A673 (cell line): ENCODE results near the gene ZNF337.
"Not testable (repeated sequence)": the region's sequence is repeated elsewhere in the genome, so short reads cannot be mapped to it uniquely, and the experiment has no call there.

Source experiments
- EZH2 ChIP-seq: fragments of 200-600 bp; sonication (generic); IDR thresholded peaks from 2 replicates; pipeline ENCODE4 v1.6.1; 2017; ENCODE audit warnings: borderline replicate concordance, low read depth, mild to moderate bottlenecking, mixed read lengths, antibody characterized with exemption, low read length; ENCODE audit not compliant: poor library complexity, severe bottlenecking
- TF ChIP-seq, protein P1 (sequence below): fragments of 300-800, 200-600 bp; sonication (generic); conservative IDR thresholded peaks from 2 replicates; pipeline ENCODE4 v1.5.1; 2017; ENCODE audit warnings: low read depth, mild to moderate bottlenecking, antibody characterized with exemption, low read length, moderate library complexity, mixed read lengths

DNA sequence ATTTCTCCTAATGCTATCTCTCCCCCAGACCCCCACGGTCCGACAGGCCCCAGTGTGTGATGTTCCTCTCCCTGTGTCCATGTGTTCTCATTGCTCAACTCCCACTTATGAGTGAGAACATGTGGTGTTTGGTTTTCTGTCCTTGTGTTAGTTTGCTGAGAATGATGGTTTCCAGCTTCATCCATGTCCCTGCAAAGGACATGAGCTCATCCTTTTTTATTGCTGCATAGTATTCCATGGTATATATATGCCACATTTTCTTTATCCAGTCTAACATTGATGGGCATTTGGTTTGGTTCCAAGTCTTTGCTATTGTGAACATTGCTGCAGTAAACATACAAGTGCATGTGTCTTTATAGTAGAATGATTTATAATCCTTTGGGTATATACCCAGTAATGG lies 4.2 kb upstream of the ZNF337 start:
- TF ChIP-seq, protein P1, sequence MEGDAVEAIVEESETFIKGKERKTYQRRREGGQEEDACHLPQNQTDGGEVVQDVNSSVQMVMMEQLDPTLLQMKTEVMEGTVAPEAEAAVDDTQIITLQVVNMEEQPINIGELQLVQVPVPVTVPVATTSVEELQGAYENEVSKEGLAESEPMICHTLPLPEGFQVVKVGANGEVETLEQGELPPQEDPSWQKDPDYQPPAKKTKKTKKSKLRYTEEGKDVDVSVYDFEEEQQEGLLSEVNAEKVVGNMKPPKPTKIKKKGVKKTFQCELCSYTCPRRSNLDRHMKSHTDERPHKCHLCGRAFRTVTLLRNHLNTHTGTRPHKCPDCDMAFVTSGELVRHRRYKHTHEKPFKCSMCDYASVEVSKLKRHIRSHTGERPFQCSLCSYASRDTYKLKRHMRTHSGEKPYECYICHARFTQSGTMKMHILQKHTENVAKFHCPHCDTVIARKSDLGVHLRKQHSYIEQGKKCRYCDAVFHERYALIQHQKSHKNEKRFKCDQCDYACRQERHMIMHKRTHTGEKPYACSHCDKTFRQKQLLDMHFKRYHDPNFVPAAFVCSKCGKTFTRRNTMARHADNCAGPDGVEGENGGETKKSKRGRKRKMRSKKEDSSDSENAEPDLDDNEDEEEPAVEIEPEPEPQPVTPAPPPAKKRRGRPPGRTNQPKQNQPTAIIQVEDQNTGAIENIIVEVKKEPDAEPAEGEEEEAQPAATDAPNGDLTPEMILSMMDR: not testable (repeated sequence)
- not testable (repeated sequence) for TF ChIP-seq EZH2
